KOPT-K1 (cell line): ENCODE measurements around the gene MAP2K7.
"Not testable (repeated sequence)": the region's sequence is repeated elsewhere in the genome, so short reads cannot be mapped to it uniquely, and the experiment has no call there.

Source experiments
- H3K27ac ChIP-seq: fragments of 200-600 bp; sonication (generic); 2 replicates; pipeline ENCODE4 v1.5.1; 2016; ENCODE audit warnings: antibody characterized with exemption, mild to moderate bottlenecking, low read depth, low read length; ENCODE audit not compliant: poor library complexity, severe bottlenecking
- H3K36me3 ChIP-seq: fragments of 200-600 bp; sonication (generic); 2 replicates; pipeline ENCODE4 v1.5.1; 2017; ENCODE audit warnings: antibody characterized with exemption, mild to moderate bottlenecking, low read length, moderate library complexity; ENCODE audit not compliant: insufficient read depth
- H3K9me3 ChIP-seq: fragments of 200-600 bp; sonication (generic); 2 replicates; pipeline ENCODE4 v1.5.1; 2017; ENCODE audit warnings: antibody characterized with exemption, low read length, mild to moderate bottlenecking; ENCODE audit not compliant: insufficient read depth, poor library complexity, severe bottlenecking

The MAP2K7 gene

GRCh38 chr19:7916103-7916954 lies 12.7 kb downstream of the MAP2K7 start:
- Histone ChIP-seq H3K27ac (no peak overlapping the region), H3K9me3 (no peaks in the 10 kb centered on the region), H3K36me3 (peaks cover 18% of the 10 kb centered on the region; the same call in 1 of the 2 replicates)

- Histone ChIP-seq H3K36me3 (peaks cover 17% of the 10 kb centered on the region; the same call in 1 of the 2 replicates), H3K9me3 (no peaks in the 10 kb centered on the region), H3K27ac (no peak overlapping the region)
Measured at GRCh38 chr19:7916955-7917266, 13.2 kb downstream of the MAP2K7 start.

GRCh38 chr19:7917267-7918061 lies 13.8 kb downstream of the MAP2K7 start:
- Histone ChIP-seq H3K9me3 (no peaks in the 10 kb centered on the region), H3K27ac (no peak overlapping the region), H3K36me3 (peaks cover 19% of the 10 kb centered on the region; the same call in 1 of the 2 replicates)

- H3K36me3 ChIP-seq, result peaks cover 19% of the 10 kb centered on the region; the same call in 1 of the 2 replicates
- H3K27ac ChIP-seq, H3K9me3 ChIP-seq: not testable (repeated sequence)
Measured at GRCh38 chr19:7918062-7918614, 14.5 kb downstream of the MAP2K7 start.

GRCh38 chr19:7918615-7919421 lies 15.1 kb downstream of the MAP2K7 start:
- no peaks in the 10 kb centered on the region for H3K9me3 ChIP-seq
- H3K27ac ChIP-seq, result no peak overlapping the region
- H3K36me3 ChIP-seq, result peaks cover 18% of the 10 kb centered on the region; the same call in 1 of the 2 replicates

GRCh38 chr19:7919610-7920518 lies 16.2 kb downstream of the MAP2K7 start, which contains the start of gene SNAPC2:
TSS of gene SNAPC2 (plus strand) at chr19:7920338. CDS start at chr19:7920367, 29 bp downstream.
- Histone ChIP-seq H3K36me3 (peaks cover 18% of the 10 kb centered on the region; the same call in 1 of the 2 replicates), H3K9me3 (no peaks in the 10 kb centered on the region), H3K27ac (peak within 1 kb of the TSS; percentile 70)

- peak overlapping the region; percentile 70 for H3K27ac ChIP-seq
- H3K36me3 ChIP-seq, result peaks cover 18% of the 10 kb centered on the region; the same call in 1 of the 2 replicates
- no peaks in the 10 kb centered on the region for H3K9me3 ChIP-seq
Measured at GRCh38 chr19:7920519-7921301, 17.0 kb downstream of the MAP2K7 start.

GRCh38 chr19:7921302-7921966 lies 17.8 kb downstream of the MAP2K7 start:
- H3K27ac ChIP-seq, result peak overlapping the region; percentile 53
- peaks cover 18% of the 10 kb centered on the region; the same call in 1 of the 2 replicates for H3K36me3 ChIP-seq
- no peaks in the 10 kb centered on the region for H3K9me3 ChIP-seq

- Histone ChIP-seq H3K36me3 (peaks cover 18% of the 10 kb centered on the region; the same call in 1 of the 2 replicates), H3K27ac (no peak overlapping the region), H3K9me3 (no peaks in the 10 kb centered on the region)
Measured at GRCh38 chr19:7921967-7922835, 18.5 kb downstream of the MAP2K7 start.

GRCh38 chr19:7922836-7923195 lies 19.1 kb downstream of the MAP2K7 start:
- Histone ChIP-seq H3K27ac (no peak overlapping the region), H3K36me3 (peaks cover 22% of the 10 kb centered on the region; the same call in 1 of the 2 replicates), H3K9me3 (no peaks in the 10 kb centered on the region)

- Histone ChIP-seq H3K27ac (no peak overlapping the region), H3K36me3 (peaks cover 22% of the 10 kb centered on the region; the same call in 1 of the 2 replicates), H3K9me3 (no peaks in the 10 kb centered on the region)
Measured at GRCh38 chr19:7923295-7924191, 19.9 kb downstream of the MAP2K7 start.
